ENCODE data around the gene NDRG3. TPM values are rescaled to one million over a fixed set of nuclear protein-coding genes. Genes with fewer than 3 reads are reported as not detected.
"Not testable (repeated sequence)": the region's sequence is repeated elsewhere in the genome, so short reads cannot be mapped to it uniquely, and the experiment has no call there.

Gene NDRG3
- total RNA-seq, 3 donors from 2014 or later, result 18.7 to 24.7 (median 22.9) TPM

GRCh38 chr20:36703530-36703929 lies 42.4 kb downstream of the NDRG3 start:
- no peak overlapping the region for H3K27ac ChIP-seq
- no peak for DNase-seq (ENCODE audit: low spot score in 2 of 2)
- no peak overlapping the region for H3K4me3 ChIP-seq
- TF ChIP-seq POLR2A (IDR thresholded peaks at IDR 0.05), result no peak
- no peak for TF ChIP-seq POLR2AphosphoS5 (IDR thresholded peaks at IDR 0.05)
- TF ChIP-seq, protein P1, sequence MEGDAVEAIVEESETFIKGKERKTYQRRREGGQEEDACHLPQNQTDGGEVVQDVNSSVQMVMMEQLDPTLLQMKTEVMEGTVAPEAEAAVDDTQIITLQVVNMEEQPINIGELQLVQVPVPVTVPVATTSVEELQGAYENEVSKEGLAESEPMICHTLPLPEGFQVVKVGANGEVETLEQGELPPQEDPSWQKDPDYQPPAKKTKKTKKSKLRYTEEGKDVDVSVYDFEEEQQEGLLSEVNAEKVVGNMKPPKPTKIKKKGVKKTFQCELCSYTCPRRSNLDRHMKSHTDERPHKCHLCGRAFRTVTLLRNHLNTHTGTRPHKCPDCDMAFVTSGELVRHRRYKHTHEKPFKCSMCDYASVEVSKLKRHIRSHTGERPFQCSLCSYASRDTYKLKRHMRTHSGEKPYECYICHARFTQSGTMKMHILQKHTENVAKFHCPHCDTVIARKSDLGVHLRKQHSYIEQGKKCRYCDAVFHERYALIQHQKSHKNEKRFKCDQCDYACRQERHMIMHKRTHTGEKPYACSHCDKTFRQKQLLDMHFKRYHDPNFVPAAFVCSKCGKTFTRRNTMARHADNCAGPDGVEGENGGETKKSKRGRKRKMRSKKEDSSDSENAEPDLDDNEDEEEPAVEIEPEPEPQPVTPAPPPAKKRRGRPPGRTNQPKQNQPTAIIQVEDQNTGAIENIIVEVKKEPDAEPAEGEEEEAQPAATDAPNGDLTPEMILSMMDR (IDR thresholded peaks at IDR 0.05), result no peak
- H3K4me1 ChIP-seq, result no peaks in the 10 kb centered on the region
- H3K27me3 ChIP-seq, result no peaks in the 10 kb centered on the region
- no peaks in the 10 kb centered on the region for H3K36me3 ChIP-seq
- intact Hi-C loops (cut with DNase I; ENCODE audit: low total_unique reads), result no loop called here
- no peaks in the 10 kb centered on the region for H3K9me3 ChIP-seq

GRCh38 chr20:36700438-36700837 lies 45.5 kb downstream of the NDRG3 start:
- H3K9me3 ChIP-seq, result no peaks in the 10 kb centered on the region
- no peak overlapping the region for H3K4me3 ChIP-seq
- TF ChIP-seq POLR2A (IDR thresholded peaks at IDR 0.05) (no peak), POLR2AphosphoS5 (IDR thresholded peaks at IDR 0.05) (no peak)
- TF ChIP-seq, protein P1 (IDR thresholded peaks at IDR 0.05), result no peak
- DNase-seq (ENCODE audit: low spot score in 2 of 2), result no peak
- intact Hi-C loops (cut with DNase I; ENCODE audit: low total_unique reads), result no loop called here
- H3K27ac ChIP-seq, result no peak overlapping the region
- H3K36me3 ChIP-seq, result no peaks in the 10 kb centered on the region
- no peaks in the 10 kb centered on the region for H3K27me3 ChIP-seq
- no peaks in the 10 kb centered on the region for H3K4me1 ChIP-seq

DNA sequence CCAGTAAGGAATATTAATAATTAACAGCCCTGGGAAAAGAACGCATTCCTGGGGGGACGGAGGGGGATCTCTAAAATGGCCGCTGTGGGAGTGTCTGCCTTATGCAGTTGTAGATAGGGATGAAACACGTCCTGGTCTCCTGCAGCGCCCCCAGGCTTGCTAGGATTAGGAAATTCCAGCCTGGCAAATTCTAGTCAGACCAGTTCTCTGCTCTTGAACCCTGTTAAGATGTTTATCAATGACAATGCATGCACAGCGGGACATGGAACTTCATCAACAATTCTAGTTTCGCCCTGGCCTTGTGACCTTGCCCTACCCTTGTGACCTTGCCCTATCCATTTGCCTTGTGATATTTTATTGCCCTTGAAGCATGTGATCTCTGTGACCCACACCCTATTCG lies 50.4 kb downstream of the NDRG3 start:
- H3K36me3 ChIP-seq; H3K9me3 ChIP-seq; H3K27me3 ChIP-seq; H3K4me1 ChIP-seq; DNase-seq (ENCODE audit: low spot score in 2 of 2); H3K4me3 ChIP-seq; H3K27ac ChIP-seq; intact Hi-C loops (cut with DNase I; ENCODE audit: low total_unique reads): not testable (repeated sequence)

DNA sequence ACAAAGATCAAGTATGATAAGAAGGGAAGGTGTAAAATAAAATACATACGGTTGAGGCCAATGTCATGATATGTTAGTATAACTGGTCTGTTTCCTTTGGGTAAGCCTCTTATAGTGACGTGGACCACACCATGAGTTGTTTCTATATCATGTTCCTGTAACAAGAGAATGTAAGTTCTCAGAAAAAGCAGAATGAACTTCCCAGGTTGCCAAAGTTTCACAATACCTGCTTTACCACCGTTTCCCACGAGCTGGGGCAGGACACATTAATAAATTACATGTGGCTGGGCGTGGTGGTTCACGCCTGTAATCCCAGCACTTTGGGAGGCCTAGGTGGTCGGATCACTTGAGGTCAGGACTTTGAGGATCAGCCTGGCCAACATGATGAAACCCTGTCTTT lies 57.3 kb downstream of the NDRG3 start:
- Histone ChIP-seq H3K9me3 (no peaks in the 10 kb centered on the region), H3K36me3 (no peaks in the 10 kb centered on the region), H3K4me1 (no peaks in the 10 kb centered on the region), H3K4me3 (no peak overlapping the region), H3K27ac (no peak overlapping the region), H3K27me3 (no peaks in the 10 kb centered on the region)
- TF ChIP-seq POLR2AphosphoS5 (IDR thresholded peaks at IDR 0.05) (no peak), POLR2A (IDR thresholded peaks at IDR 0.05) (no peak)
- TF ChIP-seq, protein P1 (IDR thresholded peaks at IDR 0.05), result no peak
- DNase-seq (ENCODE audit: low spot score in 2 of 2), result no peak
- intact Hi-C loops (cut with DNase I; ENCODE audit: low total_unique reads), result no loop called here

DNA sequence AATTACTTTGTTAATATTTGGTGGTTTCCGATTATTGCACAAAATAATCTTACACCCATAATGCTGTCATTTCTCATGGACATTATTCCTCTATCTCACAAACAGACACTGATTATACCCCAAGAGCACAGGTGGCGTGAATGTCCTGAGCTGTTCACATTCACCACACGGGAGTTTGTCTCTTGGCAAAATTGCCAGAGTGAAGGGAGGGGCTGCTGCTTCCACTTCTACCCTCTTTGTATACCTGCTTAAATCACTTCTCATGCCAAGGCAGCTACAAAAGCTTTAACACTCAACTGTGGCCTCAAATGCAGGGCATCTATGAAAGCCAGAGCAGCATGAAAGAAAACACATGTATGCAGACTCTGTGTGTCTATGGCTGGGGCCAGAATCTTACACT lies 58.0 kb downstream of the NDRG3 start:
- Histone ChIP-seq H3K36me3 (no peaks in the 10 kb centered on the region), H3K9me3 (no peaks in the 10 kb centered on the region), H3K4me1 (no peaks in the 10 kb centered on the region), H3K27me3 (no peaks in the 10 kb centered on the region), H3K4me3 (no peak overlapping the region), H3K27ac (no peak overlapping the region)
- TF ChIP-seq, protein P1 (IDR thresholded peaks at IDR 0.05), result no peak
- TF ChIP-seq POLR2A (IDR thresholded peaks at IDR 0.05) (no peak), POLR2AphosphoS5 (IDR thresholded peaks at IDR 0.05) (no peak)
- no peak for DNase-seq (ENCODE audit: low spot score in 2 of 2)
- intact Hi-C loops (cut with DNase I; ENCODE audit: low total_unique reads), result no loop called here

DNA sequence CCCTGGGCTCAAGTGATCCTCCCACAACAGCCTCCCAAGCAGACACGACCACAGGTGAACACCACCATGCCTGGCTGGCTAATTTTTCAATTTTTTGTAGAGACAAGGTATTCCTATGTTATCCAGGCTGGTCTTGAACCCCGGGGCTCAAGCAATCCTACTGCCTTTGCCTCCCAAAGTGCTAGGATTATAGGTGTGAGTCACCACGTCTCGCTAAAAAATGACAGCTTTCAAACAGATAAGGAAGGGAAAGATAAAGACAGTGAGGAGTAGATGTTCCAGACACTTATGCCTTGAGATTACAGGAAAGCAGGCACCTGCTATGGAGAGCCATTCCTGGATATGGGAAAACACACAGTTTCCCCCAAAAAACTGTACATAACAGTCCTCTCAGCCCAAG lies 58.9 kb downstream of the NDRG3 start:
- H3K4me3 ChIP-seq, result no peak overlapping the region
- no peaks in the 10 kb centered on the region for H3K36me3 ChIP-seq
- intact Hi-C loops (cut with DNase I; ENCODE audit: low total_unique reads), result no loop called here
- H3K27me3 ChIP-seq, result no peaks in the 10 kb centered on the region
- no peaks in the 10 kb centered on the region for H3K4me1 ChIP-seq
- no peak for DNase-seq (ENCODE audit: low spot score in 2 of 2)
- H3K9me3 ChIP-seq, result no peaks in the 10 kb centered on the region
- TF ChIP-seq, protein P1 (IDR thresholded peaks at IDR 0.05), result no peak
- TF ChIP-seq POLR2A (IDR thresholded peaks at IDR 0.05), result no peak
- TF ChIP-seq POLR2AphosphoS5 (IDR thresholded peaks at IDR 0.05), result no peak
- H3K27ac ChIP-seq, result no peak overlapping the region
